GM21390 (cell line): ENCODE data around the gene DMKN.

Experiments
- ATAC-seq: cut with Tn5 transposase; IDR thresholded peaks from one replicate; pipeline ENCODE4 v1.9.1; 2021; ENCODE audit not compliant: unreplicated experiment

The DMKN gene

GRCh38 chr19:35549879-35550523 is 36.6 kb upstream of the DMKN start:
- no peak for ATAC-seq

GRCh38 chr19:35549174-35549788 is 35.8 kb upstream of the DMKN start:
- ATAC-seq, result no peak

- ATAC-seq, result no peak
These were observed 33.1 kb upstream of the DMKN start for GRCh38 chr19:35546532-35546931.

- peak; percentile 41 for ATAC-seq
These were observed 32.5 kb upstream of the DMKN start for GRCh38 chr19:35545855-35546381.

- ATAC-seq, result peak; percentile 66
These were observed 31.8 kb upstream of the DMKN start, which contains the start of gene TMEM147 for GRCh38 chr19:35545001-35545854. TSS of gene TMEM147 (plus strand) at chr19:35545626. CDS start at chr19:35545740, 114 bp downstream.

- ATAC-seq, result no peak
These were observed 30.8 kb upstream of the DMKN start for GRCh38 chr19:35544110-35544802.

GRCh38 chr19:35543280-35544109 is 30.0 kb upstream of the DMKN start:
- no peak for ATAC-seq

GRCh38 chr19:35542209-35542608 is 28.8 kb upstream of the DMKN start:
- no peak for ATAC-seq

- no peak for ATAC-seq
These were observed 27.0 kb upstream of the DMKN start for GRCh38 chr19:35540356-35540927.

- no peak for ATAC-seq
These were observed 26.4 kb upstream of the DMKN start for GRCh38 chr19:35539850-35540249.

GRCh38 chr19:35539314-35539713 is 25.9 kb upstream of the DMKN start:
- no peak for ATAC-seq

GRCh38 chr19:35534803-35535480 is 21.5 kb upstream of the DMKN start:
- no peak for ATAC-seq

- no peak for ATAC-seq
These were observed 20.5 kb upstream of the DMKN start for GRCh38 chr19:35533822-35534392.

- ATAC-seq, result no peak
These were observed 19.9 kb upstream of the DMKN start, which contains the start of gene GAPDHS for GRCh38 chr19:35533201-35533821. TSS of gene GAPDHS (plus strand) at chr19:35533456. CDS start at chr19:35533528, 72 bp downstream.

- ATAC-seq, result no peak
These were observed 17.8 kb upstream of the DMKN start for GRCh38 chr19:35531291-35531690.

GRCh38 chr19:35529241-35530218 is 16.1 kb upstream of the DMKN start:
- ATAC-seq, result no peak
